NCI-H187 (cell line): ENCODE measurements around the gene CACNA2D1.

Experiments
- DNase-seq, 2 experiments: peaks; one replicate each; lab custom pipeline; 2025; lab: John Stamatoyannopoulos, UW

Gene CACNA2D1

GRCh38 chr7:82284936-82285519, 158.5 kb downstream of the CACNA2D1 start:
- DNase-seq = no peak

DNA sequence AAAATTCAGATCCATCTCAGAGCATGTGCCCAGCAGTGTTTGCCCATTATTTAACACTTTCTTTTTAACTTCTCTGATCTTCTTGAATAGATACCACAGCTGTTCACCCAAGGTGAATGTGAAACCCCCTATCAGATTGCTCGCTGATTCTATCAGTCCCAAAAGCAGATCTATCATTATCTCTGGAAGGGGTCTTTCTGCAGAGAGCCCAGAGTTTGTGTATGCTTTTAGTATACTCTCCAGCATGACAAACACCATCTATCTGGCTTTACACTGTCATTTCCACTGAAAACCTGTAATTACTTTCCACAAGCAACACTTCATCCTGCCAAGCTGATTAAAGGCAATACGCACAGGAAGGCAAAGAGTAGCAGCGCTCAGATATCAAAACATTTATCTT, 168.2 kb downstream of the CACNA2D1 start:
- DNase-seq = no peak

GRCh38 chr7:82274681-82275080, 168.9 kb downstream of the CACNA2D1 start:
- DNase-seq = no peak

GRCh38 chr7:82273886-82274285, 169.7 kb downstream of the CACNA2D1 start:
- DNase-seq = no peak

- DNase-seq = no peak
Observed at GRCh38 chr7:82270870-82271269, 172.7 kb downstream of the CACNA2D1 start.

GRCh38 chr7:82268632-82269031, 174.9 kb downstream of the CACNA2D1 start:
- no peak for DNase-seq

DNA sequence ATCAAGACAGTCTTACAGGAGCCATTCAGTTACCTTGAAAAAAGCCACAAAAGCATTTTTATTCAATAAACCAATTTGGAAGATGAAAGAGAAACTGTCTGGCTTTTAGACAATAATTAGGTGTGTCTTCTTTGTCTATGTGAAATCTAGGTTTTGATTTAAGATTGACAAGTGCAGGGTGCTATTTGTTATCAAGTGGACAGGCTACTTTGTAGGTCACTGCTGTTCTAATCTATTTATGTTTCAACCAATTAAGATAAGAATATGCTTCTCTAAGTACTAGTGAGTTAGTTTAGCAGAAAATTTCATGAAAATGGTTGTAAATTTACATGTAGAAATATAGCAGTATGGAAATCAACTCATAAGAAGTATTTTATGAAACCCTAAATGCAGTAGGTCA, 177.5 kb downstream of the CACNA2D1 start:
- no peak for DNase-seq

DNA sequence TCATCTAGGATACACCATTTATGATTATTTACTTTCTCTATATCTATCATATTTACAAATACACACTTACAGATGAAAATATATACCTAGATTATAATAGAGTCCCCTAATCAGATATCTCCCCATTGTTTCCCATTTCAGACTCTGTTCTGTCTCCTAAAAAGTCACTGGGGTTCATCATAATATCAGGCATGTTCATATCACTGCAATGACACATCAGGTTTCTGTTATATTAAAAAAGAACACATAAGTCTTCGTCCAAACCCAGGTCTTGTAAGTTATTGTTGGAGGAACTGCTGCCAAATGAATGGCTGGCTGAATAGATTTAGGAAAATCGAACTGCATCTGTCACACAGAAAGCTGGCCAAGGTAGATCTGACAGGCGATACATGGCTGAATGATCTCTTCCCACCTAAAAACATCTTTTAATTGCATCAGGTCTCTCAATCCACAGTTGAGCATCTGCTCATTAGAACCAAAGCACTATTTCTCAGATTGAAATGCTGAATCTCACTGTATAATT, 178.7 kb downstream of the CACNA2D1 start:
- no peak for DNase-seq

DNA sequence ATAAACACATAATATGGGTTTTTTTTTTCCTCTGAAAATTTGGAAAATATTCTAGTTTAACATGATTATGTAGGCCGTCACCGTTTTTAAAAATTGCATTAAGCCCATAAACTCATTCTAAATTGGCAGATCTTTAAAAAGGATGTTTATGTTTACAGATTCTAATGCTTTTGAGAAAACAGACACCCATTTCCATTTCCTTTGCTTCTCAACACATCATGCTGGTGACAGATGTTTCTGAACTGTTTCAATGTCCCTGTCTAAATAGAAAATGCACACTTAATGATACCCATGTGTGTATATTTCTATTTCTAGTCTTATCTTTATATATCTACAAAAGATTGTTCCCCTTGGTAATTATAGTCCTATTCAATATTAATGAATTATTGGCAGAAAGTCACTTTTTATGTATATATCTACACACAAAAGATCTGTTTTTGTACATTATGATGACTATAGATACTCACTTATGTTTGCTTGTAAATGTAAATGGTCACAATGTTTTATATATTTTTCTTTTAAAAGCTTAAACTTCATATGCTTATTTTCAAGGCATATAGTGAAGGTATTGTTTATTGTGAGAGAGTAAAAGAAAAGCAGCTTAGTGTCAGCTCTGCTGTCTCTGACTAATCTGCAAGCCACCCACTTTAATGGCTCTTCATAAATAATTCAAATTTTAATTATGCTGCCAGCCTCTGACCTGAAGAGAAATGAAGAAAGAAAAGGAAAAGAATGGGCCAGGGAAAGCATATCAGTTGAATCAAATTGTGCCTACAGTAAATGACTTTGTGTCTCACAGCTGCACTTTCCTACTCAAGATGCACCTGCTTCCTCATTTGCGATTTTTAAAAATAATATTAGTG, 179.4 kb downstream of the CACNA2D1 start:
- DNase-seq = no peak

- DNase-seq = no peak
Observed at GRCh38 chr7:82258181-82258580, 185.4 kb downstream of the CACNA2D1 start.

- DNase-seq = no peak
Observed at GRCh38 chr7:82257118-82257695, 186.4 kb downstream of the CACNA2D1 start.

DNA sequence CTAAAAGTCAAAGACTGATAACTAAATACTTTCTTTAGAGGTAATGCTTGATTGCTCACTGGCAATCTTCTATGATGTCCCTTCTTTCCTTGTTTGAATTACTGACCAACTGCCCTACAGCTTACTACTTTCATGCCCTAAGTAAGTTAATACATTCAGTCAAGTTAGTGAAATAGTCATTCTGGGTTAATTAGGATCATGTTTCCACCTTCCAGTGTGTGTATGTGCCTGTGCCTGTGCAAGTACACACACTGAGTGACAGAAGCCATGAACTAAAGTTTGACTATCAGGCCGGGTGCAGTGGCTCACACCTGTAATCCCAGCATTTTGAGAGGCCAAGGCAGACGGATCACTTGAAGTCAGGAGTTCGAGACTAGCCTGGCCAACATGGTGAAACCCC, 187.9 kb downstream of the CACNA2D1 start:
- DNase-seq = no peak

DNA sequence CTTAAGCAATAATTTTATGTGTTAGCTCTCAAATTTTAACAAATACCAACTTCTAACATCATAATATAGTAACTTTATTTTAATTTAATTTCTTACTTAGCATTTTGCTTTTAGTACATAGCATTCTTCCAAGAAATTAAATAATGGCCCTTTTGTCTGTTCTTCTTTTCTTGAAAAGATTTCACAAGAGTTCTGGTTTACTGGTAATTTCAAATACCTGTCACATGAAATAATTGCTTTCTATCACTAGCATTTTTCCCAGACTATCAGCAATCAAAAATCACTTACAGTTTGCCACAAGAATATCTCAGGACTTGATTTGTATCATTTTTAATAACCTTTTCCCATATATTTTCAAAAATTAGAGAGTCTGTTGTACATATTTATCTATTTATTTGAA, 193.0 kb downstream of the CACNA2D1 start:
- no peak for DNase-seq

- DNase-seq = no peak
Observed at GRCh38 chr7:82249979-82250378, 193.6 kb downstream of the CACNA2D1 start.

GRCh38 chr7:82247814-82248433, 195.7 kb downstream of the CACNA2D1 start:
- DNase-seq = no peak

GRCh38 chr7:82244947-82245517, 198.5 kb downstream of the CACNA2D1 start:
- no peak for DNase-seq

DNA sequence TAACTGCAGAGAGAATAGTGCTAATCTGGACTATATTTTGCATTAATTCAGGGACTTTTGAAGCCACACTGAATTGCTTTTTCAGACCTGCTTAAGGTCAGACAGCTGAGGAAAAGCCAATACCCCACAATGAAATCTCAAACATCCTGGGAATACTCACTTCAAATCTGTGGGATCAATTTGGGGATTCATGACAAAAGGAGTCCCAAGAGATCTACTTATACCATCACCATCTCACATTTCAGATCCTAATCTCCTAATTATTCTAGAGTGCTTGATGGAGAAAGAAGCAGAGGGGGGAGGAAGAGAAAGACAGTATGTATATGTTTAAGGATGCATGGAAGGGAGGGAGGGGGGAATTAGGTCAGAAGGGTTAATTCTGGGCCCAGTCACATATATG, 202.2 kb downstream of the CACNA2D1 start:
- DNase-seq = no peak

- DNase-seq = no peak
Observed at GRCh38 chr7:82235713-82236112, 207.9 kb downstream of the CACNA2D1 start.

DNA sequence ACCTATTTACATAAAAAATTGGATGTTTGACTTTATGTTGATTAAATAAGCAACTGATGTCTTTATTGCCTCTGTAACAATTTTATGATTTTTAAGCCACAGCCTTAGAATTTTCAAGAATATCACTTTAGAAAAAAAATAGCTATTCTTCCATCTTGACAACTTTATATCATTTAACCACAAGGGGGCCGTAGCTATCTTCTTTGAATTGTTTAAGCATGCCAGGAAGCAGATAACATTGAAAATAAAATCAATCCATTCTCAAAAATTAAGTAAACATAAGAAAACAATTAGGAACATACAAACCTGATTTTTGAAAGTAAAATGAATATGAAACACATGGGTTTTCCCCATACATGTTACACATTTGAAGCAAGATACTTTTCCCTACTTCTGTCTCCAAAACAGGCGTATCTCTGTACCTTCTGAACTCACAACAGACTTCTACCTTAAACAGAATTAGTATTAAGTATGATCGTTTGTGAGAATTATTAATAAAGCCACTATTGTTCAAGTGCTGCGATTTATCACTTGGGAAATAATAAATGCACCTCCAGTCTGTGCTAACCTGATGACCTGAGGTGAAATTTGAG, 209.0 kb downstream of the CACNA2D1 start:
- DNase-seq = no peak

DNA sequence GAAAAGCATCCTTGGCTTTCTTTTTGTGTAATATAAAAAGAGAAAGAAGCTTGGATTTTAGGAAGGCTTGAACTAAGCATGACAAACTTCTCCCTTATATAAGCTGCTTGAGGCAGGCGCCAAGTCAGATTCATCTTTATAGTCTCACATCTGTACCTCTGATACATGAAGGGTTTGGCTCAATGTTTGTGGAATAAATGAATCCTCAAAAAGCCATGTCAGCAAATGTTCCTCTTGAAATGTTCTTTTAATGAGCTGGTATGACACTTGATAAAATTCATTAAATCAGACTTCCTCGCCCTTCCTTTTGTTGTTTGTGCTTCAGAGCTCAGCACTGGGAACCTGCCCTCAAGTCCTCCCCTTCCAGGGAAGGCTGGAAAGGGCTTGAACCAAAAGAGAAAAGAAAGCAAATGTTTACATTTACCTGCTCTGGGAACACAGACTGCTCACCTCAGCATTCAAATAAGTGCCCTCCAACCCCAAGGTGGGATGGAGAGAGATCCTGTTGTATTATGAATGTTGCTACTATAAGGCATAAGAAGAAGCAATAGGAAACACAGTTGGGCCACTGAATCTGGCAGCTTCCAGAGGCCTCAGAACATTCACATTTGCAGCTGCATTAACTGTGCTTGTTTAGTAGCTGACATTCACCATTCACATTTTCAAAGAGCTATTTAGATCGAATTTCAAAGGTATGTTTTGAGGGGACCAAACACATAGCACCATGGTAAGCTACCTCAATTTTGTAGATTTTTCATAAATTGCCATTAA, 212.6 kb downstream of the CACNA2D1 start:
- DNase-seq = no peak

- no peak for DNase-seq
Observed at GRCh38 chr7:82229164-82229563, 214.4 kb downstream of the CACNA2D1 start.
